SU-DHL-6 (cell line): ENCODE measurements around the gene BAZ1A.

Experiments
- H2AFZ ChIP-seq: fragments of 200-600 bp; sonication (generic); 2 replicates; pipeline ENCODE4 v1.6.1; 2014; ENCODE audit warnings: low read depth, mild to moderate bottlenecking, moderate library complexity, mixed read lengths, antibody characterized with exemption, low read length; ENCODE audit not compliant: severe bottlenecking
- H3F3A ChIP-seq: fragments of 200-600 bp; shearing (Covaris generic); 2 replicates; pipeline ENCODE4 v1.6.0; 2016; ENCODE audit warnings: antibody characterized with exemption, mild to moderate bottlenecking; ENCODE audit not compliant: insufficient read depth
- H3K27ac ChIP-seq: fragments of 200-600 bp; sonication (generic); 2 replicates; pipeline ENCODE4 v1.5.1; 2016; ENCODE audit warnings: low read depth, mild to moderate bottlenecking, low read length, moderate library complexity, mixed read lengths
- H3K27me3 ChIP-seq: fragments of 200-600 bp; sonication (generic), shearing (Covaris generic); 2 replicates; pipeline ENCODE4 v1.6.0; 2014; ENCODE audit warnings: mild to moderate bottlenecking, low read length
- H3K36me3 ChIP-seq: fragments of 200-600 bp; sonication (generic); 2 replicates; pipeline ENCODE4 v1.6.1; 2014; ENCODE audit warnings: mild to moderate bottlenecking, low read length, mixed read lengths
- H3K4me2 ChIP-seq: fragments of 300-600, 200-600 bp; shearing (Covaris generic), sonication (generic); 2 replicates; pipeline ENCODE4 v1.6.0; 2014; ENCODE audit warnings: low read length, low read depth, mild to moderate bottlenecking; ENCODE audit not compliant: poor library complexity, severe bottlenecking
- H3K4me3 ChIP-seq: fragments of 200-600 bp; sonication (generic); 2 replicates; pipeline ENCODE4 v1.5.1; 2014; ENCODE audit warnings: antibody characterized with exemption, low read length, mild to moderate bottlenecking, mixed read lengths; ENCODE audit not compliant: insufficient read depth, poor library complexity, severe bottlenecking
- H3K79me2 ChIP-seq: fragments of 200-600 bp; sonication (generic); 2 replicates; pipeline ENCODE4 v1.6.1; 2014; ENCODE audit warnings: mild to moderate bottlenecking, low read length, moderate library complexity; ENCODE audit not compliant: insufficient read depth
- H3K9ac ChIP-seq: fragments of 200-600 bp; sonication (generic); 2 replicates; pipeline ENCODE4 v1.7.0; 2014; ENCODE audit warnings: mild to moderate bottlenecking, low read length
- H3K9me2 ChIP-seq: fragments of 200-600 bp; sonication (generic); replicated peaks from 2 replicates; pipeline ENCODE4 v1.6.1; 2014; ENCODE audit warnings: low read length; ENCODE audit not compliant: insufficient read depth
- H3K9me3 ChIP-seq: fragments of 200-600 bp; sonication (generic); 2 replicates; pipeline ENCODE4 v1.6.1; 2014; ENCODE audit warnings: low read length, mixed read lengths; ENCODE audit not compliant: insufficient read depth
- H4K20me1 ChIP-seq: fragments of 200-600 bp; sonication (generic); 2 replicates; pipeline ENCODE4 v1.6.1; 2014; ENCODE audit warnings: low read depth, mild to moderate bottlenecking, antibody characterized with exemption, low read length, moderate library complexity, mixed read lengths
- EZH2phosphoT487 ChIP-seq: fragments of 200-600 bp; sonication (generic), shearing (Covaris generic); conservative IDR thresholded peaks from 2 replicates; pipeline ENCODE4 v1.6.1; 2018; ENCODE audit warnings: mild to moderate bottlenecking, antibody characterized with exemption, low read length, moderate library complexity, mixed read lengths
- TF ChIP-seq, protein P1 (sequence below): fragments of 200-600 bp; sonication (generic); IDR thresholded peaks from one replicate; pipeline ENCODE4 v1.5.1; 2017; ENCODE audit warnings: antibody characterized with exemption, mild to moderate bottlenecking, low read length, moderate library complexity; ENCODE audit not compliant: insufficient read depth, poor library complexity, severe bottlenecking

The BAZ1A gene

DNA sequence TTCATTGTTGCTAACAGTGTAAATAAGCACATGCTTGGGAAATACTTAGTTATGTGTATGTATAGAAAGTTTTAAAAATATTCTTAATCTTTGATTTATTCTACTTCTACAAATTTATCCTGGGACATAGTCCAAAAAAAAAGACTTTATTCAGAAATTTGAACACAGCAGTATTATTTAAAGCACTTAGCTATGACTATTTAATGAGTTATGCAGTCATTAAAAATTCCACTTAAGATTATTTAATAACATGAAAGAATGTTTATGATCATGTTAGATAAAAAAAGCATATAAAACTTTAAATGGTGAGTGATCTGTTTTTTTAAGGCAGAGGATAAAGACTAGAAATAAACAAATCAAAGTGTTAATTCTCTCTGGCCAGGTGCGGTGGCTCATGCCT is 78.3 kb downstream of the BAZ1A start:
- Histone ChIP-seq H3K79me2 (no peaks in the 10 kb centered on the region), H3K27ac (no peak overlapping the region), H3K27me3 (no peaks in the 10 kb centered on the region), H3K4me2 (no peak overlapping the region), H3K9ac (no peak overlapping the region), H3K9me2 (no peaks in the 10 kb centered on the region), H4K20me1 (no peaks in the 10 kb centered on the region), H3K4me3 (no peak overlapping the region), H2AFZ (no peak overlapping the region), H3F3A (peaks cover 4% of the 10 kb centered on the region; the same call in 1 of the 2 replicates), H3K36me3 (peaks cover 35% of the 10 kb centered on the region), H3K9me3 (no peaks in the 10 kb centered on the region)
- TF ChIP-seq, protein P1, sequence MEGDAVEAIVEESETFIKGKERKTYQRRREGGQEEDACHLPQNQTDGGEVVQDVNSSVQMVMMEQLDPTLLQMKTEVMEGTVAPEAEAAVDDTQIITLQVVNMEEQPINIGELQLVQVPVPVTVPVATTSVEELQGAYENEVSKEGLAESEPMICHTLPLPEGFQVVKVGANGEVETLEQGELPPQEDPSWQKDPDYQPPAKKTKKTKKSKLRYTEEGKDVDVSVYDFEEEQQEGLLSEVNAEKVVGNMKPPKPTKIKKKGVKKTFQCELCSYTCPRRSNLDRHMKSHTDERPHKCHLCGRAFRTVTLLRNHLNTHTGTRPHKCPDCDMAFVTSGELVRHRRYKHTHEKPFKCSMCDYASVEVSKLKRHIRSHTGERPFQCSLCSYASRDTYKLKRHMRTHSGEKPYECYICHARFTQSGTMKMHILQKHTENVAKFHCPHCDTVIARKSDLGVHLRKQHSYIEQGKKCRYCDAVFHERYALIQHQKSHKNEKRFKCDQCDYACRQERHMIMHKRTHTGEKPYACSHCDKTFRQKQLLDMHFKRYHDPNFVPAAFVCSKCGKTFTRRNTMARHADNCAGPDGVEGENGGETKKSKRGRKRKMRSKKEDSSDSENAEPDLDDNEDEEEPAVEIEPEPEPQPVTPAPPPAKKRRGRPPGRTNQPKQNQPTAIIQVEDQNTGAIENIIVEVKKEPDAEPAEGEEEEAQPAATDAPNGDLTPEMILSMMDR, result no peak
- TF ChIP-seq EZH2phosphoT487, result no peak

DNA sequence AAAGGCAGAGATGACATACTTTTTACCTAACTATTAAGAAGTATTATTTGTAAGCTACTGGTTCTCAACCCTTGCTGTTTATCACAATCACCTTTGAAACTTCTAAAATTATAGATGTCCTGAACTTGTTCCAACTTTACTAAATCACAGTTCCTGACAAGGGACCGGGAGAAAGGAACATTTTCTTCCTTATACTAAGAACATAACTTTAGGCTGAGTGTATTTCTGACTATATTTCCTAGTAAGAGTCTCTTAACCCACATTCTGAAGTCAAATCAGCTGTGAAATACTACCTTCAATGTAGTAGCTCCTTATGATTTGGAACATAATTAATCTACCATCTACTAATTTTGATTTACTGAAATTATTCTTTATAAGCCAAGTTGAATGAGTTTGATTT is 80.2 kb downstream of the BAZ1A start:
- no peak overlapping the region for H3K27ac ChIP-seq
- no peak overlapping the region for H3K4me2 ChIP-seq
- no peak for TF ChIP-seq EZH2phosphoT487
- TF ChIP-seq, protein P1, result no peak
- no peak overlapping the region for H3K9ac ChIP-seq
- H3K27me3 ChIP-seq, result no peaks in the 10 kb centered on the region
- H3K9me3 ChIP-seq, result no peaks in the 10 kb centered on the region
- no peaks in the 10 kb centered on the region for H4K20me1 ChIP-seq
- no peaks in the 10 kb centered on the region for H3F3A ChIP-seq
- H3K4me3 ChIP-seq, result no peak overlapping the region
- H2AFZ ChIP-seq, result no peak overlapping the region
- H3K79me2 ChIP-seq, result no peaks in the 10 kb centered on the region
- no peaks in the 10 kb centered on the region for H3K9me2 ChIP-seq
- peaks cover 31% of the 10 kb centered on the region for H3K36me3 ChIP-seq

DNA sequence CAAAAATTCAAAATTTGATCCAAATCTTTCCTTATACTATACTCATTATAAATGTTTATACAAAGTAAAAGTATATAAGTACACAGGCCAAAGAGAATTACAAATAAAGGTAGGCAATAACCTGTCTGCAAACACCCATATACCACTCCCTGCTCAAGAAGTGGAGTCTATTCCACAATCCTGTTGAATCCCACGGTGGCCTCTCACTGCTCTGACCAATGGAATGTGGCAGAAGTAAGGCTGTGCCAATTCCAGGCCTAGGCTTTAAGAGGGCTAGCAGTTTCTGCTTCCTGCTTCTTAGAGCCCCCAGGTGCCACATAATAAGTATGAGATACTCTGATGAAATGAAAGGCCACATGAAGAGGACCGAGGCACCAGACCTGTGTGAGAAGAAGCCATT is 80.9 kb downstream of the BAZ1A start:
- Histone ChIP-seq H3K9me3 (no peaks in the 10 kb centered on the region), H3K27me3 (no peaks in the 10 kb centered on the region), H3K9ac (no peak overlapping the region), H2AFZ (no peak overlapping the region), H3K9me2 (no peaks in the 10 kb centered on the region), H3K4me3 (no peak overlapping the region), H3K27ac (no peak overlapping the region), H3K4me2 (no peak overlapping the region), H3K36me3 (peaks cover 25% of the 10 kb centered on the region; the same call in 1 of the 2 replicates), H3K79me2 (no peaks in the 10 kb centered on the region), H4K20me1 (no peaks in the 10 kb centered on the region), H3F3A (no peaks in the 10 kb centered on the region)
- TF ChIP-seq EZH2phosphoT487, result no peak
- TF ChIP-seq, protein P1, result no peak
